NCI-H510A treated with DMSO at 0.1 percent for 48 hours (cell line): ENCODE results near the gene KCNK7.

Experiments
- DNase-seq: peaks from one replicate; lab custom pipeline; 2025; lab: John Stamatoyannopoulos, UW

Gene KCNK7

DNA sequence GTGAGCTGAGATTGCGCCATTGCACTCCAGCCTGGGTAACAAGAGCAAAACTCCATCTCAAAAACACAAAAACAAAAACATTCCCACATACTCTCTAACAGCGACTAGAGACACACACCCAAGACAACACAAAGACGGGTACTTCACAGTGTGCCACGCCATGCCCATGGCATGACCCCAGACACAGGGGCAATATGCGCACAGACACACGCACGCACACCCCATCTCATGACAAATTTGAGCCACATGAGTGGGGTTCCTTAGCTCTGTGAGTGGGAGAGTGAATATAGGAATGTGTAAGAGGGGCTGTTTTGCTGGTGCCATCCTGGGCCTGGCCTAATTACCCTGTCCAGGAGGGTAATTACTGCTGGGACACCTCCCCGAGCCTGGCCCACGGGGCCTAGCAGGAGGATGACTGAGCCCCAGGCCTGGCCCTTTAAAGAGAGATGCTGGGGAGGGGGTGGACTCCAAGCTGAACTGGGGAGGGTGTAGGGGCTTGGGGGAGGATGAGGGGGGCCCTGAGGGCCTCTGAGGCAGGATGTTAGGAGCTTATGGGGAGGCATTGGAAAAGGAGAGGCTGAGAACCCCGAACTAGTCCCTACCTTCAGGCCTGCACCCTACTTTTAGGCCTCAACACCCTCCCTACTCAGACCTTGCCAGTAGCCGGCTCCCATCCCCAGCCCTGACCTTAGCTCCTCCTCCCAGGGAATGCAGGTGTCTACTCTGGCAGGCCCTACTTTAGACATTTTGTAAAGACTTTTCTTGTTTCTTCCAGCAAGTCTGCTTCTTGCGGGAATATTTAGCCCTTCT, 38.9 kb downstream of the KCNK7 start:
- no peak for DNase-seq

DNA sequence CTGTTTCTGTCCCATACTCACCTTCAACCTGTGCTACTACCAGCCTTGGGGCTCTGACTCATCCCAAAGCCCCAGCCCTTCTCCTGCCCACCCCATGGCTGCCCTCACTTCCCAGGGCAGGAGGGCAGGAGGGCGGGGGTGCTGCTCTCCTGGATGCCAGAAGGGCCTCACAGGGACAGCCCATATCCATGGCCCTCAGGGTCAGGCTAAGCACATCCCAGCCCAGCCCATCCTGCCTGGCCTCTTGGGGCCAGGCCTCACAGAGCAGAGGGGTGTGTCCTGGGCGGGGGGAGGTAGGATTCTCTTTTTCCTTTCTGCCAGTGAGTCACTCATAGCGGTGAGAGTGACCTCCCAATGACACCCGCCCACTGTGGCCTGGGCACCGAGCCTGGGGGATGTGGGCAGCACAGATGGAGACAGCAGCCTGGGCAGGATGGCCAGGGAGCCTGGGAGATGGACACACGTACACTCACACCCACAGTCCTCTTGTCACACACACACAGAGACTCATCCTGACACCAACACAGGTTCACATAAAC, 39.8 kb downstream of the KCNK7 start:
- DNase-seq = no peak

DNA sequence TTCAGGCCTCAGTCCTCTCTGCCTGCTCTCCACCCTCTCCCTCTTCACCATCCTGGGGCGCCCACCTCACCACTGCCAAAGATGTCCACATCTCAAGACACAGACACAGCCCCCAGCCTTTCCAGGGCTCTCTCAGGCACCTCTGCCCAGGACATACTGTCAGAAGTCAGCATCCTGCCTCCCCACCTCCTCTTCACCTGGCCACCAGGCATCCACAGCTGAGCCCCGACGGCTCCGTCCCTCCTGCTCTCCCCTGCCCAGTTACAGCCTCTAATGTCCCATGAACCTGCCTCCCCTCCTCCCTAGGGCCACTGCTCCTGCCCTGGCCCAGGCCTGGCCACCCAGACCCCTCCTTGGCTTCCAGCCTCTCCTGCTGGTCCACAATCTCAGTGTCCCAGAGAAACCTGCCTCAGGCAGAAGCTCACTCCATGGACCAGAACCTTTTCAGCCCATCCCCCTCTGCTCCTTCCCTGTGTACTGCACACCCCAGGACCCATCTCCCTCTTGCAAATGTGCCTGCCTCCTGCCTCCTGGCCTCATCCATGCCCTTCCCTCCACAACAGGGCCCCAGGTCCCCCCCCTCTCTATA, 40.7 kb downstream of the KCNK7 start:
- DNase-seq = no peak

DNA sequence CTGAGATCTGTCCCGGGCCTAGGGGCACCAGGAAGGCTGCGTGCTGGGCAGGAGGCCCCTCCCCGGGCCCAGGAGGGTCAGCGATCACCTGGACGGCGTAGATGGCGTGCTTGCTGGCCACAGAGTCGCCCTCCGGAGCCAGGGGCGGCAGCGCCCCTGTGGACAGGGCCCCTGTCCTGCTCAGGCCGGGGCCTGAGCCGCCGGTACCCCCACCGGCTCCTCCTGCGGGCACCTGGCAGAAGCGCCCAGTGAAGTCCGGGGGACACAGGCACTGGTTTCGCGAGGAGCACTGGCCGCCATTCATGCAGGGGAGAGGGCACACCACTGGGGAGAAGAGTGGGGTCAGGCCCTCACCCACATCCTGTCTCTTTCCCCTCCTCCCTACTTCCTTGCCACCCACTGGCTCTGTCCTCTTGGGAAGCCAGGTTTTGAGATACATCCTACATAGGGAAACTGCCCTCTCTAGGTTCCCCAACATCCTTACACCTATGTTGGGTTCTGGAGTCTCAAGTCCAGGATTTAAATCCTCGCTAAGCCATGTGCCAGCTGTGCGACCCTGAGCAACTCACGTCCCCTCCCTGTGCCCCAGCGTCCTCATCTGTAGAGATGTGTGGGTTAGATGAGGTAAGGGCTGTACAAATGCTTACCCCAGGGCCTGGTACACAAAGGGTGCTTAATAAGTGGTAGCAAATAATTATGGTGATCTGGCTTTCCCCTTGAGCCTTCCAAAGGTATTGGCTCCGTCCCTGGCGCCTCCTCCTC, 41.4 kb downstream of the KCNK7 start:
- DNase-seq = no peak

DNA sequence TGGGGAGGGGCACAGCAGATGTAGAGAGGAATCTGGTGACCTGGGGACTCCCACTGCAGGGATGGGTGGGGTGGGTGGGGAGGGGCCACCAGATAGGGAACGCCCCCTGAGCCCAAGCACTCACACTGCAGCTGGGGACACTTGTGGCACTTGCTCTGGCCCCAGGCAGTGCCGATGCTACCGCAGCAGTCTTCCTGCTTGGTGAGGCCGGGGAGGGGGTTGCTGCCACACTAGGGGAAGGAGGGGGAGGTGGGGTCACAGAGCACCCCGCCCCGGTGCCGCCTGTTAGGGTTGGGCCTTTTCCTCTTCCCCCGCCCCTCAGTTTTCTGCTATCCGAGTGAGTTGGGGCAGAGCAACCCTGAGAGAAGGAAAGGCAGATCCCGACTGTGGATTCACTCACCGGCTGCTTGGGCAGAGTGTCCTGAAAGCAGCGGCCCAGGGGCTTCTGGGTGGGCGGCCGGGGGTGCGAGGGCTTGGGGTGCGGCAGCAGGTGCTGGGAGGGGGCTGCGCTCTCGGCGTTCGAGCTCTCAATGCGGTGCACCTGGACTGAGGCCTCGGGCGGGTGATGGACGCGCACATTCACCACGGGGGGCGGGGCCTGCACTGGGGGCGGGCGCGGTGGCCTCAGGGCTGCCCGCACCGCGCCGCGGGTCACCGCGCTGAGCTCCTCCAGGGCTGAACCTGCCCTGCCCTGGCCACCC, 42.1 kb downstream of the KCNK7 start:
- peak; percentile 83 for DNase-seq

DNA sequence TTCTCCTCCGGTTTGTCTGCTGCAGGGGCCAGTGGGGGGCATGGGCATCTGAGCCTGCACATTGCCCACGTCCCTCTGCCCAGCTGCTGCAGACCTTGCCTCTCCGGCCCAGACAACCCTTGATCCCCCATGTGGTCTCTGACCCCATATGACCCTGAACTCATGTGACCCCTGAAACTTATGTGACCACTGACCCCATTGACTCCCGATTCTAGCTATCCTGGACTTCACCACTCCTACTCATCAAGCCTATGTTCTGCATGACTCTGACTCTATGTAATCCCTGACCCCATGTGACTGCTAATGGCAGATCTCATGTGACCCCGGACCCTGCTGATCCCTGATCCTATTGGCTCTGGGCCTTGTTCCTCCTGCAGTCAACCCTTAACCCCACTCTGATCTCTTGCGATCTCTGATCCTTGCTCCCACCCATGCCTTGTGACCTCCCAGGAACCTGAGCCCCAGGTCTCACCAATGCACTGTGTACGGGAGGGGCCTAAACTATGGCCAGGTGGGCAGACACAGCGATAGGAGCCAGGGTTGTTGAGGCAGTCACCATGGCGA, 43.1 kb downstream of the KCNK7 start:
- DNase-seq = peak; percentile 56

DNA sequence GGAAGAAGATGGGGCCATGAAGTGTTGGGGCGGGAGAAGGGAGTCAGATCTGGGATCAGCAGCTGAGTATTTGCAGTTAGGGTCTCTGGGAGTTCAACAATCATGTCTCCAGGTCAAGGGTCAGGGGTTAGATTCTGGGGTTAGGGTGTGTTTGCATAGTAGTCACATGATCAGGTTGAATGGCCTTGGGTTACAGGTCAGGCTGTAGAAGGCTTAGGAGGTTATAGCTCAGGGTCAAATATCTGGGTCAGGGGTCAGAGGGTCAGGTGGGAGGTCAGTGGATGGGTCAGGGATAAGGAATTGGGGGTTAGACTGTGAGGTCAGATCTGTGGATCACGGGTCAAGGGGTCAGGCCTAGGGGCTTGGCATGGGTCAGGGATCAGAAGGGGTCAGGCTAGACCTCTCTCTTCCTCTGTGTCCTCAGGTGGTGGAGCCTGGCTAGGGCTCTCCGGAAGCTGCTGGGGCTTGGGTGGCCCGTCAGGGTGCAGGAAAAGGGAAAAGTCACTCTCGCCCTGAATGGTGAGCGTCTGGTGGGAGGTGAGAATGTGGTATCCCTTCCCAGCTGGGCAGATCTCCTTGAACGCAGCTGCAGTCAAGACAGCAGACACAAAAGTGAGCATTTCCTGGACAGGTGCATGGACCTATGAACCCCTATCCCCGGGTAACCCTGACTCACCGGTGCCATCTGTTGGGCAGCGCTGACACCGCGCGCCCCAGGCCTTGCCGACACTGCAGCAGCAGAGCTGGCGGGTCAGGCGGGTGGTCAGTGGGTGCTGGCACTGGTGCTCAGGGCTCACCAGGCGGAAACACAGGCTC, 43.8 kb downstream of the KCNK7 start:
- peak; percentile 86 for DNase-seq

DNA sequence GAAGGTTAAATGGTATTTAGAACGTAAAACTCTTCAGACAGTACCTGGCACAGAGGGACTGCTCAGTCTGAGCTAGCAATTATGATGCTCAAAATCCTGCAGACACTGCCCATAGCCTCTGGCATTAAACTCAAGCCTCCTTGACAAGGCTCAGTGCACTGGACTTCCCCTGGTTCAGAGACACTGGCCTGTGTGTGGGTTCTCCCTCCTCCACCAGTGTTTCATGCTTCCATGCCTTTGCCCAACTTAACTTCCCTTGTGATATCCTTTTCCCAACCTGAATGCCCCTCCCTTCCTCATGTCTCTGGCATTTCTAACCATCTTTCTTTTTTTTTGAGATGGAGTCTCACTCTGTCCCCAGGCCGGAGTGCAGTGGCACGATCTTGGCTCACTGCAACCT, 46.5 kb downstream of the KCNK7 start:
- no peak for DNase-seq

DNA sequence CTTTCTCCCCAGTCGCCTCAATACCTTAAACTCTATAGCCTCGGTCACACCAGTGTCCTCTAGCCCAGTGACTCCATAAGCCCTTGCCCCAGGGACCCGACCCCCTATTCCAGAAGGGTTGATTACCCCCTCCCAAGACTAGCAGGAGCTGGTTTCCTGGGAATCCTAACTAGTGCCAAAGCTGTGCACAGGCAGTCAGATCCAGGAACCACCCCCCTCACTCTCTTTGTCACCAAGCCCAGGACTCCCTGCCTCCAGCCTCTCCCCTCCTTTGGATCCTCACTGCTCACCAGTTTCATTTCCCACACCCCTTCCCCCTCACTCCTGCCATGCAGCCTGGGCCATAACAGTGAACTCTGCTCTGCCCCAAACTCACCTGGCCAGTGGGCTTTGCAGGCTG, 47.2 kb downstream of the KCNK7 start:
- no peak for DNase-seq

DNA sequence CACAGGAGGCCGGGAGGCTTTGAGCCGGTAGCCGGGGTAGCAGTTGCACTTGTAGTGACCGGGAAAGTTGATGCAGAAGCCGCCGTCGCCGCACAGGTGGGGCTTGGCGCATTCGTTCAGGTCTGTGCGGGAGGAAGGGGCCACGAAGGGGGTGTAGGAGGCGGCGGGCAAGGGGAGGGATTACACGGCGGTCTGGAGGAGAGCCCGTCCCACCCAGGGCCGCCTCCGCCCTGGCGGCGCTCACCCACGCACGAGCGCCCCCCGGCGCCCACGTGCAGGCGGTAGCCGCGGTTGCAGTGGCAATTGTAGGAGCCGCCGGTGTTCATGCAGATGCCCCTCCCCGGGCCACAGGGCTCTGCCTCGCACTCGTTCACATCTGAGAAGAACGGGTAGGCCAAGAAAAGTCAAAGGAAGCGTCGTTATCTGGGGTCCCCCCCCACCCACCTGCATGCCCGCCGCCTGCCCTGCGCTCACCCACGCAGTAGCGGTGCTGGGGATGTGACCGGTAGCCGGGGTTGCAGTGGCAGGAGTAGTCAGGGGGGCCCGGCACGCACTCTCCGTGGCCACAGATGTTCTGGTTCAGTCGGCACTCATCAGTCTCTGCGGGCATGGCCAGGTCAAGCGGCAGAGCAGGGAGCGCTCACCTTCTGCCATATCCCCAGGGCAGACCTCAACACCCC, 48.0 kb downstream of the KCNK7 start:
- DNase-seq = no peak

DNA sequence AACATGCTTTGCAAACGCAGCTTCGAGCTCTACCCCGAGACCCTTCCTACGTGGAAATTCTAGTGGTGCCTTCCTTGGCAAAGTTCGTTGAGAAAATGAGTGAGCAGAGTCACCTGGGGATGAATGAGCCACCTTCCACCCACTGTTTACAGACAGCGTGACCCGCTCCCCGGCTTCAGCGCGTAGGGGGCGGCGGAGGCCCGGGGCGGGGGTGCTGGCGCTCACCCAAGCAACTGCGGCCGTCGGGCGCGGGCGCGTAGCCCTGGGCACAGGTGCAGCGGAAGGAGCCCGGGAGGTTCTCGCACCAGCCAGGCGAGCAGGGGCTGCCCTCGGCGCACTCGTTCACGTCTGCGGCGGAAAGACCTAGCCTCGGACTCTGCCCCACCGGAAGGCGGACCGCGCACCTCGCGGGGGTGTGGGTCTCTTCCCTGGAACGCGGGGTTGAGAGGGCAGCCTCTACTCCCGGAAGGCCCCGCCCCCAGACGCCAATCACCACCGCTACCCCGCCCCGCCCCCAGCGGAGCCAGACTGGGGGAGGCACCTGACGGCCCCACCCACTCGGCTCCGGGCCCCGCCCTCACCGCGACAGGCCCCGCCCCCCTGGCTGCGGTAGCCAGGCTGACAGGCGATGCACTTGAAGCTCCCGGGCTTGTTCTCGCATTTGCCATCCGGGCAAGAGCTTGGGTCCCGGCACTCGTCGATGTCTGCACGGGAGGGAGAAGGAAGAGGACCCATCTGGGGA, 49.2 kb downstream of the KCNK7 start:
- DNase-seq = peak; percentile 85

DNA sequence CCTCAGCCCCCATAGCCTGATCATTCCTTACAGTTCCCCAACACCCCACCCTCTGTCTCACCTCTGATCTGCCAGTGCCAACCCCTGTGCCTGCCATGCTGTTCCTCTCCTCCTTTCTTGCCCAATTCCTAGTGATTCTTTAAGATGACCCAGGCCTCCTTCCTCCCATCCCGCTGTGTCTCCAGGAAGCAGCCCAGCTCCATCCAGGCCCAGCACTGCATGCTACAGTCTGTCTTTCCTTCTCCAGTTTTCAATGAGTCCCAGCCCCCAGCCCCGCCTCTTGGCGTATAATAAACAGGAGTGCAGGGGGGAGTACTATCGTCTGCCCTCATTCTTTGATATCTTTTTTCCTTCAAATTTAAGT, 49.8 kb downstream of the KCNK7 start:
- DNase-seq = peak; percentile 60
